Right lung (tissue), 5 donors: ENCODE data around the gene IWS1. TPM values are rescaled to one million over a fixed set of nuclear protein-coding genes. Genes with fewer than 3 reads are reported as not detected.
A peak's percentile ranks its signal among the peaks of the same experiment; 100 is the strongest.
"Not testable (repeated sequence)": the region's sequence is repeated elsewhere in the genome, so short reads cannot be mapped to it uniquely, and the experiment has no call there.

Experiments used
- DNase-seq, 2 donors: peaks; one replicate each; pipeline ENCODE4 v3.0.0-alpha.2; 2013
- polyA plus RNA-seq, 5 donors: library from polyadenylated mRNA; unstranded; fragments of 120-200 nt; gene quantifications; one replicate each; pipeline versions ENCODE4 v1.2.1 to v1.2.3, GENCODE V29; 2013; ENCODE audit warnings: inconsistent platforms in 1 of 5, low replicate concordance in 1 of 5; ENCODE audit not compliant: insufficient read length in 5 of 5, insufficient read depth in 1 of 5

Gene IWS1
- polyA plus RNA-seq, 5 donors: 52.0 to 73.5 (median 66.0) TPM

- no peak for DNase-seq
These were observed 4.2 kb upstream of the IWS1 start for GRCh38 chr2:127530245-127531140.

- DNase-seq: not testable (repeated sequence)
These were observed 3.1 kb upstream of the IWS1 start for GRCh38 chr2:127529416-127529815.

GRCh38 chr2:127528487-127528886 is 2.2 kb upstream of the IWS1 start:
- DNase-seq: no peak

- no peak for DNase-seq
These were observed 914 bp upstream of the IWS1 start for GRCh38 chr2:127527001-127527804.

- DNase-seq: peak; percentile 33 to 45
These were observed 578 bp downstream of the IWS1 start for GRCh38 chr2:127525691-127526131.

- not testable (repeated sequence) for DNase-seq
These were observed 2.0 kb downstream of the IWS1 start for GRCh38 chr2:127524198-127524834.

- DNase-seq: no peak
These were observed 2.9 kb downstream of the IWS1 start for GRCh38 chr2:127523269-127523939.

- DNase-seq: no peak
These were observed 5.9 kb downstream of the IWS1 start for GRCh38 chr2:127520424-127520823.

GRCh38 chr2:127517465-127517864 is 8.8 kb downstream of the IWS1 start:
- DNase-seq: no peak

GRCh38 chr2:127516041-127516762 is 10.1 kb downstream of the IWS1 start:
- no peak for DNase-seq

- DNase-seq: no peak
These were observed 10.8 kb downstream of the IWS1 start for GRCh38 chr2:127515383-127515915.

- no peak for DNase-seq
These were observed 11.8 kb downstream of the IWS1 start for GRCh38 chr2:127514485-127514884.

GRCh38 chr2:127514076-127514475 is 12.2 kb downstream of the IWS1 start:
- DNase-seq: no peak

- DNase-seq: no peak
These were observed 13.9 kb downstream of the IWS1 start for GRCh38 chr2:127512362-127512761.

- DNase-seq: no peak
These were observed 14.4 kb downstream of the IWS1 start for GRCh38 chr2:127511917-127512316.

GRCh38 chr2:127511090-127511695 is 15.1 kb downstream of the IWS1 start:
- DNase-seq: no peak

- DNase-seq: no peak
These were observed 16.2 kb downstream of the IWS1 start for GRCh38 chr2:127510073-127510472.

GRCh38 chr2:127508631-127509034 is 17.7 kb downstream of the IWS1 start:
- peak; percentile 72 to 75 for DNase-seq

- DNase-seq: no peak
These were observed 18.2 kb downstream of the IWS1 start for GRCh38 chr2:127508023-127508630.

GRCh38 chr2:127506510-127506909 is 19.8 kb downstream of the IWS1 start:
- DNase-seq: no peak
